Epithelial cell of esophagus (primary cell): ENCODE results near the gene PHF23.
"Not testable (repeated sequence)": the region's sequence is repeated elsewhere in the genome, so short reads cannot be mapped to it uniquely, and the experiment has no call there.

Experiments
- DNase-seq: peaks from one replicate; pipeline ENCODE4 v3.0.0; 2010; ENCODE audit warnings: low read depth
- H3K4me3 ChIP-seq: 2 replicates; pipeline ENCODE4 v1.5.1; 2011; ENCODE audit warnings: mild to moderate bottlenecking, low read length, control low read depth
- CTCF ChIP-seq: IDR thresholded peaks from 2 replicates; pipeline ENCODE4 v1.5.1; 2011; ENCODE audit warnings: low read depth, mild to moderate bottlenecking, low read length, control low read depth, inconsistent platforms; ENCODE audit not compliant: insufficient read depth; ENCODE audit errors: missing control alignments

Gene PHF23

GRCh38 chr17:7250695-7251627 is 11.7 kb upstream of the PHF23 start:
- TF ChIP-seq CTCF: no peak
- DNase-seq: peak; percentile 32
- H3K4me3 ChIP-seq: peak overlapping the region; percentile 77

- H3K4me3 ChIP-seq: peak overlapping the region; percentile 77
- no peak for TF ChIP-seq CTCF
- DNase-seq: no peak
These were observed 10.6 kb upstream of the PHF23 start for GRCh38 chr17:7249830-7250229.

- H3K4me3 ChIP-seq: no peak overlapping the region
- no peak for DNase-seq
- TF ChIP-seq CTCF: no peak
These were observed 10.0 kb upstream of the PHF23 start for GRCh38 chr17:7249214-7249613.

- H3K4me3 ChIP-seq: no peak overlapping the region
- TF ChIP-seq CTCF: no peak
- DNase-seq: no peak
These were observed 9.5 kb upstream of the PHF23 start for GRCh38 chr17:7248796-7249195.

GRCh38 chr17:7246779-7247178 is 7.5 kb upstream of the PHF23 start:
- TF ChIP-seq CTCF: no peak
- DNase-seq: no peak
- no peak overlapping the region for H3K4me3 ChIP-seq

GRCh38 chr17:7243838-7244237 is 4.6 kb upstream of the PHF23 start:
- not testable (repeated sequence) for H3K4me3 ChIP-seq, DNase-seq

- TF ChIP-seq CTCF: no peak
- DNase-seq: no peak
These were observed 4.1 kb upstream of the PHF23 start for GRCh38 chr17:7243453-7243729.

More at GRCh38 chr17:7243453-7243729, 4.1 kb upstream of the PHF23 start:
- H3K4me3 ChIP-seq: peak overlapping the region; percentile 96
